GM12801 (cell line): ENCODE data around the gene PITPNM3.

Experiments used
- TF ChIP-seq, protein P1 (sequence below): IDR thresholded peaks from one replicate; pipeline ENCODE4 v1.5.1; 2011; ENCODE audit warnings: control low read depth; ENCODE audit not compliant: insufficient read length; ENCODE audit errors: extremely low read depth

PITPNM3 gene

DNA sequence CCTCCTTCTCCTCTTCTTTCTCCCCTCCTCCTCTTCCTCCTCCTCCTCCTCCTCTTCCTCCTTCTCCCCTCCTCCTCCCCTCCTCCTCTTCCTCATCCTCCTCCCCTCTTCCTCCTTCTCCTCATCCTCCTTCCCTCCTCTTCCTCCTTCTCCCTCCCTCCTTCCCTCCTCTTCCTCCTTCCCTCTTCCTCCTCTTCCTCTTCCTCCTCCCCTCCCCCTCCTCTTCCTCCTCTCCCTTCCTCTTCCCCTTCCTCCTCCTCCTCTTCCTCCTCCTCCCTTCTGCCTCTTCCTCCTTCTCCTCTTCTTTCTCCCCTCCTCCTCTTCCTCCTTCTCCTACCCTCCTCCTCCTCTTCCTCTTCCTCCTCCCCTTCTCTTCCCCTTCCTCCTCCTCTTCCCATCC is 5.1 kb upstream of the PITPNM3 start:
- TF ChIP-seq, protein P1, sequence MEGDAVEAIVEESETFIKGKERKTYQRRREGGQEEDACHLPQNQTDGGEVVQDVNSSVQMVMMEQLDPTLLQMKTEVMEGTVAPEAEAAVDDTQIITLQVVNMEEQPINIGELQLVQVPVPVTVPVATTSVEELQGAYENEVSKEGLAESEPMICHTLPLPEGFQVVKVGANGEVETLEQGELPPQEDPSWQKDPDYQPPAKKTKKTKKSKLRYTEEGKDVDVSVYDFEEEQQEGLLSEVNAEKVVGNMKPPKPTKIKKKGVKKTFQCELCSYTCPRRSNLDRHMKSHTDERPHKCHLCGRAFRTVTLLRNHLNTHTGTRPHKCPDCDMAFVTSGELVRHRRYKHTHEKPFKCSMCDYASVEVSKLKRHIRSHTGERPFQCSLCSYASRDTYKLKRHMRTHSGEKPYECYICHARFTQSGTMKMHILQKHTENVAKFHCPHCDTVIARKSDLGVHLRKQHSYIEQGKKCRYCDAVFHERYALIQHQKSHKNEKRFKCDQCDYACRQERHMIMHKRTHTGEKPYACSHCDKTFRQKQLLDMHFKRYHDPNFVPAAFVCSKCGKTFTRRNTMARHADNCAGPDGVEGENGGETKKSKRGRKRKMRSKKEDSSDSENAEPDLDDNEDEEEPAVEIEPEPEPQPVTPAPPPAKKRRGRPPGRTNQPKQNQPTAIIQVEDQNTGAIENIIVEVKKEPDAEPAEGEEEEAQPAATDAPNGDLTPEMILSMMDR: no peak

DNA sequence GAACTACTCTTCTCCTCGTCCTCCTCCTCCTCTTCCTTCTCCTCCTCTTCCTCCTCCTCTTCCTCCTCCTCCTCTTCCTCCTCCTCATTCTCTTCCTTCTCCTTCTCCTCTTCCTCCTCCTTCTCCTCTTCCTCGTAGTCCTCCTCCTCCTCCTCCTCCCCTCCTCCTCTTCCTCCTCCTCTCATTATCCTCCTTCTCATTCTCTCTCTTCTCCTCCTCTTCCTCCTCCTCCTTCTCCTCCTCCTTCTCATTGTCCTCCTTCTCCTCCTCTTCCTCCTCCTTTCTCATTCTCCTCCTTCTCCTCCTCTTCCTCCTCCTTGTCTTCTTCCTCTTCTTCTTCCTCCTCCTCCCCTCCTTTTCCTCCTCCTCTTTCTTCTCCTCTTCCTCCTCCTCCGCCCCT is 4.1 kb upstream of the PITPNM3 start:
- TF ChIP-seq, protein P1: no peak

DNA sequence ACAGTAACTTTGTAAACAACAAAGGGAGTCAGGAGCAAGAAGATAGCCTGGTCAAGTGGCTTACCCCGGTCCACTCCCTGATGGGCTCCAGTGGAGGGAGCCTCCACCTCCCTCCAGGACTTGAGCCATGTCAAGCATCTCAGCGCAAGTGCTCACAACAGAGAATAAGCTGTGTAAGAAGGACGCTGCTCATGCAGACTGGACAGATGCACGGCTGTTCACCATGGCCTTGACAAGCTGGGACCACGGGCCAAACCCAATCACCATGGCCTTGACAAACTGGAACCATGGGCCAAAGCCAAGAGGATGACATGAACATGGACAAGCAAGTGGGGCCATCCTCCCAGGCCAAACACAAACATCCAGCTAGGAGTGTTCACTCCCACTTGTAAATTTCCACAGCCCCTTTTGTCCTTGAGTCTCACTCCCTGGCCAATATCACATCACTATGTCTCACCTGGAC is 3.4 kb upstream of the PITPNM3 start:
- TF ChIP-seq, protein P1: no peak

DNA sequence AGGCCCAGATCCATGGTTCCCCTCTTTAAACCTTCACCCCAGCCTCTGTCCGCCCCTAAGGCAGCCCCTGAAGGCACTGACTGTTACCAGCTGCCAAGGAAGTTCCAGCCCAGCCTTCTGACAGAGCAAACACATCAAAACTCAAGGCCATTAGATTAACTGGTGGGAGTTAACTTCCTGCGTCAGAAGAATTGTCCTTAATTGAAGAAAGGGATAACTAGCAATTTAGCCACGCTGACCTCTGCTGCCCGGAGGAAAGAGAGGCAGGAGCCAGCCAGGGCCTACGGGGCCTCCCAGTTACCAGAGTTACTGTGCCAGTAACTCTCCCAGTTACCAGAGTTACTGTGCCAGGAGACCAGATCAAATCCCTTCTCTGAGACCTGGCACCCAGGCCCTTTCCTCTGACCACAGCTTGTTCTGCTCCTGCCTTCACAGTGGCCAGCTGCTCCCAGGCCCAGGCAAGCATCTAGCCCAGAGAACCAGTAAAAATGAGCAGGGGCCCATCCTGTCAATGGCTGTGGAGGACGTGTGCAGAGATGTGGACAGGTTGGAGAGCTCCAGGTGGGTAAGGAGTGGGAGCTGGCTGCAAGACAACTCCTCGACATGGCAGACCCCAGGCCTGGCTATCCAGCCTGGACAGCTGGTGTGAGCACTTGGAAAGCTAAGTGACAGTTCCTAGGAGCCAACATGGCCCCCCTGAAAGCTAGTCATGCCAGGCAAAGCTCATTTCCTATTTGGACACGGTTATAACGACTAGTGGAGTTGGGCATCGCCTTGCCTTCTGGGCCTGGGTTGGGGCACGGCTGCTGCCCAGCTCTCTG is 2.8 kb upstream of the PITPNM3 start:
- TF ChIP-seq, protein P1: no peak

DNA sequence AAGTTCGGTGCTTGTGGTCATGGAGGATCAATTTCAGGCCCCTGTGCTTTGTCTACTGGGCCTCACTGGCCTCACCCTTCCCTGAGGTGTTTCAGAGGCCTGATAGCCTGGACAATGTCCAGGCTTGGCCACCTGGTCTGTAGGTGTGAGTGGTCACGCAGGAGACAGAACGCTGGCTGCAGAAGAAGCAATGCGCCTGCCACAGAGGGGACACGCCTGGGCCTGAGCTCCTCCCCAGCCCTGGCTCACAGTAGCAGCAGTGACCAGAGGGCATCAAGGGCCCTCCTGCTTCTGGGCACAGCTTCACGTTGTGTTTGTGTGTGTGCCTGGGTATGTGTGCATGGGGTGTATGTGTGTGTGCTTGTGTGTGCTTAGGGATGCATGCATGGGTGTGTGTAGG is 1.9 kb upstream of the PITPNM3 start:
- TF ChIP-seq, protein P1: no peak

DNA sequence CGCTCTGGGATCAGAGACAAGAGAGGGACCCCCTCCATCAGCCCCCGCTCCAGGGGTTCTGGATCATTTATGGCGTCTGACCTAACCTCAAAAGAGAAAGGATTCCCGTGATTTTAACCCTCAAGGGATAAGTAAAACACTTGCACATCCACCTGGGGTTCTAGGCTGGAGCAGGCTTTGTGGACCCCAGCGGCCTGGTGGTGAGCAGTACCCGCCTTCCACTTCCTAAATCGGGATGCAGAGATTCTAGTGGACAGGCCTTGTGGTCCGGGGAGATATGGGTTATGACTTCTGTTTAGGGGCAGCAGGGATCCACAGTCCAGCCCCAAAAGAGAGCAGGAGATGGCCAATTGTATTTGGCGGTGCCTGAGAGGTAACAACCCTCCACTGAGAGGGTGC is 684 bp upstream of the PITPNM3 start:
- TF ChIP-seq, protein P1: no peak

DNA sequence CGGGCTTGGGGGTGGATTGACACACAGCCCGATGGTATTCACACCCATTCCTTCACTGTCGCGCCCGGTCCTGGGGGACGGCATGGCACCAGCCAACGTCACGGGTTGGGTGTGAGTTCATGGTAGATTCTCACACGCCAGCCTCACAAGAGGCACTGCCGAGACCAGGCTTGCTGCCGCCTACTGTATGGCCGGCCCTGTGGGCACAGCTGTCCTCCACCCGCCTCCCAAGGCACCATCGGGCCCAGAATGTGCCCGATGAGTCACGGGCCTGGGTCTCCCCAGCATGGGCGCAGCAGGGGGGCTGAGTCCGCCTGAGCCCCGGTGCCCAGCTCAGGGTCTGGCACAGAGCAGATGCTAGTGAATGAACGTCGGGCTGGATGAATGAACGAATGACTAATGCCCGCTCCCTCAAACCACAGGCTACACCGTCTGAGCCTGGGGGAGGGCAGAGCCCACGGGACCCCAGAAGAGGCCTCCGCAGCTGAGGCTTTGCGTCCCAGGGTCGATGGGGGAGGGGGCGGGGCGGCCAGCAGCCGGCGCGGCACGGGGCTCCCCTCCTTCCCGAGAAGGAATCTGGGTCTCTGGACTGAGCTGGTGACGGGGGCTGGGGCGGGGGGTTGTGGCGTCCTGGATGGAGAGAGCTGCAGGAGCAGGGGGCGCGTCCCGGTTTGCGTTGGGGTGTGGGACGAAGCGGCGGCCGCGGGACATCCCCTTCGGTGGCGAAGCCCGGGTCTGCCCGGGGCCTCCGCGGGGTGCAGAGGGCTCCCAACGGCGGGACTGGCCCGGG is 829 bp downstream of the PITPNM3 start:
- TF ChIP-seq, protein P1: no peak
